Common myeloid progenitor, CD34-positive (primary cell): ENCODE data around the gene ATP11C. TPM values are rescaled to one million over a fixed set of nuclear protein-coding genes. Genes with fewer than 3 reads are reported as not detected.

Source experiments
- CTCF ChIA-PET: fragments of 350-600 bp; sonication (Branson Sonifier 250); formaldehyde crosslinking; loops from one replicate; lab custom pipeline; 2021; ENCODE audit warnings: antibody characterized with exemption; lab: Charles Lee
- POLR2A ChIA-PET: fragments of 350-600 bp; sonication (Branson Sonifier 250); formaldehyde crosslinking; loops from one replicate; lab custom pipeline; 2021; ENCODE audit warnings: antibody characterized with exemption; lab: Charles Lee
- DNase-seq, 3 donors: peaks; one replicate each; pipeline versions ENCODE4 v3.0.0 to v3.0.0-alpha.2; 2013
- H3K27ac ChIP-seq, 2 experiments: 1 replicate in 1 of 2; 2 replicates in 1 of 2; pipeline ENCODE4 v1.7.0; 2013; ENCODE audit warnings: inconsistent platforms in 2 of 2, low read length in 2 of 2, mild to moderate bottlenecking in 2 of 2, low read depth in 1 of 2, moderate library complexity in 1 of 2; ENCODE audit not compliant: severe bottlenecking in 2 of 2, insufficient read depth in 1 of 2, poor library complexity in 1 of 2
- H3K27me3 ChIP-seq, 5 experiments: replicated peaks in 2 of 5; 1 replicate in 3 of 5; 2 replicates in 2 of 5; pipeline versions ENCODE4 v1.6.1 to v1.7.0; 2013; ENCODE audit warnings: low read length in 4 of 5, mild to moderate bottlenecking in 2 of 5, moderate library complexity in 2 of 5, inconsistent platforms in 1 of 5; ENCODE audit not compliant: insufficient read depth in 5 of 5, control insufficient read depth in 4 of 5
- H3K36me3 ChIP-seq, 4 experiments: 1 replicate in 2 of 4; 2 replicates in 2 of 4; pipeline versions ENCODE4 v1.6.1 to v1.7.0; 2013; ENCODE audit warnings: low read length in 3 of 4, control low read depth in 1 of 4, mild to moderate bottlenecking in 1 of 4; ENCODE audit not compliant: control insufficient read depth in 4 of 4, insufficient read depth in 4 of 4
- H3K4me1 ChIP-seq, 4 experiments: 1 replicate in 3 of 4; 2 replicates in 1 of 4; pipeline versions ENCODE4 v1.6.1 to v1.7.1; 2013; ENCODE audit warnings: low read length in 3 of 4, mild to moderate bottlenecking in 3 of 4, control low read depth in 1 of 4, inconsistent platforms in 1 of 4, moderate library complexity in 1 of 4; ENCODE audit not compliant: control insufficient read depth in 4 of 4, insufficient read depth in 4 of 4; ENCODE audit errors: control extremely low read depth in 1 of 4
- H3K4me3 ChIP-seq, 7 experiments: 1 replicate in 4 of 7; 2 replicates in 3 of 7; pipeline versions ENCODE4 v1.5.1 to v1.7.0; 2013; ENCODE audit warnings: mild to moderate bottlenecking in 7 of 7, low read length in 6 of 7, moderate library complexity in 6 of 7, inconsistent platforms in 2 of 7, low read depth in 2 of 7, control low read depth in 1 of 7; ENCODE audit not compliant: insufficient read depth in 4 of 7, control insufficient read depth in 1 of 7; ENCODE audit errors: extremely low read depth in 1 of 7
- H3K9me3 ChIP-seq, 5 experiments: 1 replicate in 4 of 5; 2 replicates in 1 of 5; pipeline versions ENCODE4 v1.6.1 to v1.7.1; 2013; ENCODE audit warnings: low read length in 4 of 5, mild to moderate bottlenecking in 2 of 5, inconsistent platforms in 1 of 5, low read depth in 1 of 5, moderate library complexity in 1 of 5; ENCODE audit not compliant: control insufficient read depth in 4 of 5, insufficient read depth in 2 of 5; ENCODE audit errors: control extremely low read depth in 1 of 5
- WGBS: methylation state at CpG from one replicate; pipeline ENCODE4 v1.1.5; 2013; ENCODE audit not compliant: insufficient coverage; 5-methylcytosine and 5-hydroxymethylcytosine counted together
- polyA plus RNA-seq: library from polyadenylated mRNA; unstranded; fragments of 120-200 nt; gene quantifications from one replicate; pipeline ENCODE4 v1.2.1, GENCODE V29; 2013

ATP11C gene
- polyA plus RNA-seq = 30.1 TPM

GRCh38 chrX:139932901-139933796 is at the start of gene ATP11C:
Gene ATP11C, minus strand, starts transcription at chrX:139933053. Its CDS starts 1,011 bp downstream, at chrX:139932042.
- ChIA-PET CTCF (no interaction called here), POLR2A (no interaction called here)
- WGBS = 24% methylated on average over 46 of the region's 52 CpGs
- Histone ChIP-seq H3K27me3 (peaks cover 0 to 14% (median 0%) of the 10 kb centered on the region in 5 experiments), H3K27ac (peak within 1 kb of the TSS; percentile 72 to 78), H3K9me3 (peaks cover 0 to 2% (median 0%) of the 10 kb centered on the region in 5 experiments), H3K4me3 (peak within 1 kb of the TSS; percentile 62 to 84 (median 72)), H3K36me3 (no peaks in the 10 kb centered on the region), H3K4me1 (peaks cover 2 to 17% (median 7%) of the 10 kb centered on the region in 4 experiments)
- DNase-seq = peak; percentile 85 to 92 (median 91)

- peaks cover 0 to 16% (median 2%) of the 10 kb centered on the region in 5 experiments for H3K27me3 ChIP-seq
- DNase-seq = no peak
- ChIA-PET POLR2A (no interaction called here), CTCF (no interaction called here)
- H3K9me3 ChIP-seq = no peaks in the 10 kb centered on the region
- 100% methylated on average over 1 of the region's 3 CpGs for WGBS
- no peak overlapping the region for H3K4me3 ChIP-seq
- no peaks in the 10 kb centered on the region for H3K36me3 ChIP-seq
- H3K27ac ChIP-seq = no peak overlapping the region
- H3K4me1 ChIP-seq = no peaks in the 10 kb centered on the region
Observed at GRCh38 chrX:139974471-139974870, 41.6 kb upstream of the ATP11C start.

GRCh38 chrX:139972629-139973624 is 40.1 kb upstream of the ATP11C start:
- Histone ChIP-seq H3K27ac (no peak overlapping the region), H3K4me3 (no peak overlapping the region), H3K9me3 (no peaks in the 10 kb centered on the region), H3K36me3 (no peaks in the 10 kb centered on the region), H3K27me3 (peaks cover 0 to 16% (median 2%) of the 10 kb centered on the region in 5 experiments), H3K4me1 (no peaks in the 10 kb centered on the region)
- POLR2A ChIA-PET = interaction anchor here (0.6 kb wide), 1 partner anchor 37 kb away, joined by 3 read pairs; no protein-coding TSS in a partner anchor
- CTCF ChIA-PET = no interaction called here
- no peak for DNase-seq
- 38% methylated on average over 1 of the region's 6 CpGs for WGBS

GRCh38 chrX:139972113-139972512 is 39.3 kb upstream of the ATP11C start:
- Histone ChIP-seq H3K36me3 (no peaks in the 10 kb centered on the region), H3K4me3 (no peak overlapping the region), H3K27me3 (peaks cover 0 to 16% (median 2%) of the 10 kb centered on the region in 5 experiments), H3K9me3 (no peaks in the 10 kb centered on the region), H3K27ac (no peak overlapping the region), H3K4me1 (no peaks in the 10 kb centered on the region)
- WGBS = 20% methylated on average over 1 of the region's 5 CpGs
- ChIA-PET CTCF (no interaction called here), POLR2A (no interaction called here)
- DNase-seq = no peak

- WGBS = 65% methylated on average over 8 of the region's 10 CpGs
- Histone ChIP-seq H3K27ac (no peak overlapping the region), H3K4me1 (no peaks in the 10 kb centered on the region), H3K9me3 (no peaks in the 10 kb centered on the region), H3K27me3 (peaks cover 0 to 16% (median 2%) of the 10 kb centered on the region in 5 experiments), H3K4me3 (no peak overlapping the region), H3K36me3 (no peaks in the 10 kb centered on the region)
- no peak for DNase-seq
- CTCF ChIA-PET = no interaction called here
- POLR2A ChIA-PET = no interaction called here
Observed at GRCh38 chrX:139971394-139971749, 38.5 kb upstream of the ATP11C start.

- H3K4me3 ChIP-seq = no peak overlapping the region
- no peak overlapping the region for H3K27ac ChIP-seq
- no peak for DNase-seq
- H3K4me1 ChIP-seq = no peaks in the 10 kb centered on the region
- peaks cover 0 to 16% (median 2%) of the 10 kb centered on the region in 5 experiments for H3K27me3 ChIP-seq
- CTCF ChIA-PET = no interaction called here
- no CpG with 5 or more reads among the region's 2 CpGs for WGBS
- POLR2A ChIA-PET = no interaction called here
- no peaks in the 10 kb centered on the region for H3K9me3 ChIP-seq
- no peaks in the 10 kb centered on the region for H3K36me3 ChIP-seq
Observed at GRCh38 chrX:139969286-139969685, 36.4 kb upstream of the ATP11C start.
